Esophagus muscularis mucosa (tissue), 4 donors: ENCODE data around the gene IRS1.
A peak's percentile ranks its signal among the peaks of the same experiment; 100 is the strongest.

Experiments used
- EP300 ChIP-seq: sonication (generic); formaldehyde crosslinking; IDR thresholded peaks from one replicate; pipeline ENCODE4 v1.6.1; 2017; ENCODE audit warnings: antibody characterized with exemption
- POLR2A ChIP-seq: fragments of 450-650 bp; IDR thresholded peaks from one replicate; pipeline ENCODE4 v1.6.1; 2017; ENCODE audit warnings: antibody characterized with exemption, moderate library complexity, mild to moderate bottlenecking, low read depth
- TF ChIP-seq, protein P1 (sequence below), 3 experiments: fragments of 200-600 bp in 2 of 3; fragments of 450-650 bp in 1 of 3; sonication (generic) in 2 of 3; IDR thresholded peaks; one replicate each; pipeline ENCODE4 v1.5.1; 2017 to 2019; ENCODE audit warnings: antibody characterized with exemption in 3 of 3, mild to moderate bottlenecking in 2 of 3, moderate library complexity in 1 of 3

DNA sequence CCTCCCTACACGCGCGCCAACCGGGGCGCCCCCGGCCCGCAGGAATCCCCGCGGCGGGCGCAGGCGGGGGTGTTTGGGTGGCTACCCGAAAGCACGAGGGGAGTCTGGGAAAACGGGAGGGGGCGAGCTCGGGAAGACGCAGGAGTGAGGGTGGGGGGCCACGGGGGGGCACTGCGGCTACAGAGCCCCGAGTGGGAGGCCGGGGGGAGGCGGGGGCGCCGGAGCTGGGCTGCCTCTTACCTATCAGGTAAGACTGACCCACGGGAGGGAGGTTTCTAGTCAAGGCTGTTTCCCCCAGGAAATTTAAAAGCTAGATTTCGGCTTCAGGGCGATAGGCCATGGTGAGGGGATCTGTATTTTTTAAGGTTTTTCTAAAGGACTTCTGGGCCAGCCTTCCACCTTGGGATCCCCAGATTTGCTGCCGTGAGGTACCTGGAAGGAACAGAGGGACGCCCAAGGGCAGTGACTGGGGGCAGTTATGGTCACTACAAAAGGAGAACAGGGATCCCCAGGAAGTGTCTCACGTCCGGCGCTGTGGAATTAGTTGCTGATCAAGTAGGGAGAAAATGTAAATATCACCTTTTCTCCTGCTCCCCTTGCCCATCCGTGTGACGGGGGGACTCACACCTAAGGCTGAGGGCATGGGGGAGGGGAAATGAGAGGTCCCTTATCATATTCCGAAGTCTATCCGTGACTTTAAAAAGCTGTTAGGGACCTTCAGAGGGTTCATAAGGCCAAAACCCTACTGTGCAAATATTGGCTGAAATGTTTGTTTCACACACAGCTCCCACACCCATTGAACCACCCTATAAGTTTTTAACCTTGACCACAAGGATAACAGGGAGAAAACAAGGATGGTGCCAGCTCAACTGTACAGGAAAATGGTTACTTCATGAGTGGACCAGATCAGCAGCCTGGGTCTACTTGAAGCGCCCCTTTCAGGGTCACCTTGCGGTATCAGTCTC, 638 bp upstream of the IRS1 start:
- TF ChIP-seq EP300 (no peak), POLR2A (no peak)
- TF ChIP-seq, protein P1, sequence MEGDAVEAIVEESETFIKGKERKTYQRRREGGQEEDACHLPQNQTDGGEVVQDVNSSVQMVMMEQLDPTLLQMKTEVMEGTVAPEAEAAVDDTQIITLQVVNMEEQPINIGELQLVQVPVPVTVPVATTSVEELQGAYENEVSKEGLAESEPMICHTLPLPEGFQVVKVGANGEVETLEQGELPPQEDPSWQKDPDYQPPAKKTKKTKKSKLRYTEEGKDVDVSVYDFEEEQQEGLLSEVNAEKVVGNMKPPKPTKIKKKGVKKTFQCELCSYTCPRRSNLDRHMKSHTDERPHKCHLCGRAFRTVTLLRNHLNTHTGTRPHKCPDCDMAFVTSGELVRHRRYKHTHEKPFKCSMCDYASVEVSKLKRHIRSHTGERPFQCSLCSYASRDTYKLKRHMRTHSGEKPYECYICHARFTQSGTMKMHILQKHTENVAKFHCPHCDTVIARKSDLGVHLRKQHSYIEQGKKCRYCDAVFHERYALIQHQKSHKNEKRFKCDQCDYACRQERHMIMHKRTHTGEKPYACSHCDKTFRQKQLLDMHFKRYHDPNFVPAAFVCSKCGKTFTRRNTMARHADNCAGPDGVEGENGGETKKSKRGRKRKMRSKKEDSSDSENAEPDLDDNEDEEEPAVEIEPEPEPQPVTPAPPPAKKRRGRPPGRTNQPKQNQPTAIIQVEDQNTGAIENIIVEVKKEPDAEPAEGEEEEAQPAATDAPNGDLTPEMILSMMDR (IDR thresholded peaks at IDR 0.05) = peak in 2 of 3 experiments; percentile 57 to 68
